Measurements from ENCODE around the gene REM2. TPM values are rescaled to one million over a fixed set of nuclear protein-coding genes. Genes with fewer than 3 reads are reported as not detected.

Gene REM2
- total and polyA plus RNA-seq, 4 donors: 0.88 to 0.98 (median 0.92) TPM; not detected in 1

GRCh38 chr14:22887990-22888378 is 5.0 kb downstream of the REM2 start:
- TF ChIP-seq CTCF (IDR thresholded peaks at IDR 0.05; ENCODE audit: control extremely low read depth, extremely low read depth): no peak
- Histone ChIP-seq H3K36me3 (ENCODE audit: control insufficient read depth in 4 of 4, insufficient read depth in 4 of 4, low read length in 4 of 4) (no peaks in the 10 kb centered on the region), H3K4me3 (no peak overlapping the region), H3K4me1 (ENCODE audit: control insufficient read depth in 5 of 5, insufficient read depth in 5 of 5, low read length in 5 of 5) (peaks cover 0 to 15% (median 6%) of the 10 kb centered on the region in 5 donors), H3K9ac (ENCODE audit: insufficient read depth in 1 of 2, low read length in 2 of 2) (no peak overlapping the region), H3K9me3 (ENCODE audit: control insufficient read depth in 4 of 4, insufficient read depth in 3 of 4, low read length in 3 of 4) (no peaks in the 10 kb centered on the region), H3K27me3 (ENCODE audit: control insufficient read depth in 3 of 3, insufficient read depth in 3 of 3, low read length in 2 of 3) (no peaks in the 10 kb centered on the region), H3K27ac (ENCODE audit: low read depth in 1 of 2, low read length in 1 of 2) (no peak overlapping the region)
- ATAC-seq (ENCODE audit: insufficient read depth, low FRiP score): no peak
- no peak for DNase-seq
- 77 to 78% methylated on average over 5 of the region's 5 CpGs for WGBS, 2 donors

GRCh38 chr14:22888662-22889061 is 5.6 kb downstream of the REM2 start:
- TF ChIP-seq CTCF (IDR thresholded peaks at IDR 0.05; ENCODE audit: control extremely low read depth, extremely low read depth): no peak
- no peaks in the 10 kb centered on the region for H3K27me3 ChIP-seq (ENCODE audit: control insufficient read depth in 3 of 3, insufficient read depth in 3 of 3, low read length in 2 of 3)
- ATAC-seq (ENCODE audit: insufficient read depth, low FRiP score): no peak
- no peak overlapping the region for H3K27ac ChIP-seq (ENCODE audit: low read depth in 1 of 2, low read length in 1 of 2)
- H3K4me1 ChIP-seq (ENCODE audit: control insufficient read depth in 5 of 5, insufficient read depth in 5 of 5, low read length in 5 of 5): peaks cover 0 to 9% (median 6%) of the 10 kb centered on the region in 5 donors
- H3K9me3 ChIP-seq (ENCODE audit: control insufficient read depth in 4 of 4, insufficient read depth in 3 of 4, low read length in 3 of 4): no peaks in the 10 kb centered on the region
- no peak overlapping the region for H3K4me3 ChIP-seq
- WGBS, 2 donors: 66 to 70% methylated on average over 2 to 4 of the region's 4 CpGs
- no peak overlapping the region for H3K9ac ChIP-seq (ENCODE audit: insufficient read depth in 1 of 2, low read length in 2 of 2)
- no peaks in the 10 kb centered on the region for H3K36me3 ChIP-seq (ENCODE audit: control insufficient read depth in 4 of 4, insufficient read depth in 4 of 4, low read length in 4 of 4)
- DNase-seq: no peak

- Histone ChIP-seq H3K4me1 (ENCODE audit: control insufficient read depth in 5 of 5, insufficient read depth in 5 of 5, low read length in 5 of 5) (peaks cover 0 to 6% (median 4%) of the 10 kb centered on the region in 5 donors), H3K27ac (ENCODE audit: low read depth in 1 of 2, low read length in 1 of 2) (no peak overlapping the region), H3K4me3 (no peak overlapping the region), H3K9ac (ENCODE audit: insufficient read depth in 1 of 2, low read length in 2 of 2) (no peak overlapping the region), H3K9me3 (ENCODE audit: control insufficient read depth in 4 of 4, insufficient read depth in 3 of 4, low read length in 3 of 4) (no peaks in the 10 kb centered on the region), H3K36me3 (ENCODE audit: control insufficient read depth in 4 of 4, insufficient read depth in 4 of 4, low read length in 4 of 4) (no peaks in the 10 kb centered on the region), H3K27me3 (ENCODE audit: control insufficient read depth in 3 of 3, insufficient read depth in 3 of 3, low read length in 2 of 3) (no peaks in the 10 kb centered on the region)
- no peak for ATAC-seq (ENCODE audit: insufficient read depth, low FRiP score)
- TF ChIP-seq CTCF (IDR thresholded peaks at IDR 0.05; ENCODE audit: control extremely low read depth, extremely low read depth): no peak
- 88 to 96% methylated on average over 1 of the region's 1 CpG for WGBS, 2 donors
- no peak for DNase-seq
Measured at GRCh38 chr14:22890416-22890815, 7.4 kb downstream of the REM2 start.

GRCh38 chr14:22892488-22892887 is 9.5 kb downstream of the REM2 start:
- no peak overlapping the region for H3K27ac ChIP-seq (ENCODE audit: low read depth in 1 of 2, low read length in 1 of 2)
- DNase-seq (no peak), ATAC-seq (ENCODE audit: insufficient read depth, low FRiP score) (no peak)
- peaks cover 0 to 3% (median 0%) of the 10 kb centered on the region in 4 donors for H3K36me3 ChIP-seq (ENCODE audit: control insufficient read depth in 4 of 4, insufficient read depth in 4 of 4, low read length in 4 of 4)
- WGBS, 2 donors: 92 to 95% methylated on average over 7 of the region's 7 CpGs
- H3K4me3 ChIP-seq: no peak overlapping the region
- no peak overlapping the region for H3K9ac ChIP-seq (ENCODE audit: insufficient read depth in 1 of 2, low read length in 2 of 2)
- peaks cover 0 to 15% (median 10%) of the 10 kb centered on the region in 5 donors for H3K4me1 ChIP-seq (ENCODE audit: control insufficient read depth in 5 of 5, insufficient read depth in 5 of 5, low read length in 5 of 5)
- H3K9me3 ChIP-seq (ENCODE audit: control insufficient read depth in 4 of 4, insufficient read depth in 3 of 4, low read length in 3 of 4): no peaks in the 10 kb centered on the region
- H3K27me3 ChIP-seq (ENCODE audit: control insufficient read depth in 3 of 3, insufficient read depth in 3 of 3, low read length in 2 of 3): no peaks in the 10 kb centered on the region
- TF ChIP-seq CTCF (IDR thresholded peaks at IDR 0.05; ENCODE audit: control extremely low read depth, extremely low read depth): no peak

Data from lung (tissue), 12 donors.